ENCODE results near the gene JAZF1. TPM values are rescaled to one million over a fixed set of nuclear protein-coding genes. Genes with fewer than 3 reads are reported as not detected.

The JAZF1 gene
- total and polyA plus RNA-seq, 2 of the 4 experiments (the other 2 are of a cell fraction): 8.4 to 10.5 TPM

GRCh38 chr7:28062197-28062991 lies 118.2 kb downstream of the JAZF1 start (continued):
- TF ChIP-seq SMC3 (IDR thresholded peaks at IDR 0.05; ENCODE audit: low read depth, low read length) (peak; percentile 39), RAD21 (IDR thresholded peaks at IDR 0.05; ENCODE audit: low read length) (peak; percentile 66), FOS (IDR thresholded peaks at IDR 0.05; ENCODE audit: low read depth, low read length) (no peak)

GRCh38 chr7:28061824-28062196 lies 118.8 kb downstream of the JAZF1 start:
- H4K5ac ChIP-seq (ENCODE audit: low read depth, low read length): peak overlapping the region; percentile 39; the same call in 1 of the 2 replicates
- ATAC-seq (ENCODE audit: low read depth): no peak
- no peak overlapping the region for H2AK9ac ChIP-seq (replicated peaks; ENCODE audit: low read depth, low read length, poor library complexity)
- in situ Hi-C loops (cut with MboI; ENCODE audit: low sequenced_read_pairs): no loop called here
- dilution Hi-C loops (cut with HindIII; ENCODE audit: low sequenced_read_pairs, unreplicated experiment): no loop called here
- intact Hi-C loops (cut with micrococcal nuclease): no loop called here
- H3K4me3 ChIP-seq (ENCODE audit: insufficient read depth, low read depth, low read length): no peak overlapping the region
- H3K14ac ChIP-seq (replicated peaks; ENCODE audit: low read depth, low read length): peak overlapping the region; percentile 47
- H3K56ac ChIP-seq (ENCODE audit: extremely low read depth, insufficient read depth, low read length): no peak overlapping the region; the same call in 1 of the 2 replicates
- 0 out of 2 replicates have a peak overlapping the region, but pooled peaks have one; percentile 21 for H3K27ac ChIP-seq (ENCODE audit: insufficient read depth, low read length)
- peaks cover 4% of the 10 kb centered on the region; the same call in 1 of the 2 replicates for H4K20me1 ChIP-seq (ENCODE audit: insufficient read depth, low read length)
- no peak overlapping the region for H2AFZ ChIP-seq (replicated peaks; ENCODE audit: low read length, poor library complexity)
- H3K18ac ChIP-seq (ENCODE audit: low read depth, low read length): no peak overlapping the region; the same call in 1 of the 2 replicates
- no peak overlapping the region; the same call in 2 of the 3 replicates for H2BK15ac ChIP-seq (ENCODE audit: low read depth, low read length)
- H2AK5ac ChIP-seq (ENCODE audit: low read depth, low read length): no peak overlapping the region
- no peaks in the 10 kb centered on the region for H3K27me3 ChIP-seq (ENCODE audit: control insufficient read depth, insufficient read depth, low read length)
- no peaks in the 10 kb centered on the region for H3K9me3 ChIP-seq (ENCODE audit: control insufficient read depth, insufficient read depth, low read length)
- H2BK5ac ChIP-seq (ENCODE audit: low read depth, low read length, poor library complexity, severe bottlenecking): peak overlapping the region; percentile 86
- no TSS peak for BruUV-seq (replicated peaks)
- H3K23ac ChIP-seq (ENCODE audit: low read depth, low read length): peak overlapping the region; percentile 51; the same call in 1 of the 2 replicates
- peak overlapping the region; percentile 80 for H4K91ac ChIP-seq (ENCODE audit: insufficient read depth, low read depth, low read length)
- H4K8ac ChIP-seq (ENCODE audit: low read depth in 2 of 2, low read length in 2 of 2): peak overlapping the region in 1 of 2 experiments; percentile 90; a peak in 3 of 4 replicates
- ChIA-PET CTCF (interaction anchor here (0.5 to 3.9 kb wide), 19 partner anchors 8 to 866 kb away, joined by 3 to 33 read pairs (median 5); no protein-coding TSS in a partner anchor), POLR2A (ENCODE audit: unreplicated experiment) (no interaction called here)
- H2BK120ac ChIP-seq (ENCODE audit: low read depth, low read length): peak overlapping the region; percentile 69
- peaks cover 16% of the 10 kb centered on the region for H3K4me1 ChIP-seq (ENCODE audit: control insufficient read depth, insufficient read depth, low read length)
- H3K36me3 ChIP-seq (ENCODE audit: control insufficient read depth, insufficient read depth, low read length): no peaks in the 10 kb centered on the region
- 60% methylated on average over 2 of the region's 4 CpGs; no CpG with 5 or more reads in 1 of the 2 experiments for WGBS, 2 experiments (ENCODE audit: extremely low coverage in 2 of 2, insufficient read length in 1 of 2)
- peak overlapping the region; percentile 92 for H3K4ac ChIP-seq (ENCODE audit: low read depth, low read length)
- no peak overlapping the region for H3K4me2 ChIP-seq (ENCODE audit: low read depth, low read length)
- peaks cover 6% of the 10 kb centered on the region for H3K9me1 ChIP-seq (ENCODE audit: insufficient read depth, low read length)
- no peak for DNase-seq
- no peak overlapping the region for H3K9ac ChIP-seq (ENCODE audit: low read depth, low read length)
- H2BK20ac ChIP-seq (ENCODE audit: low read depth, low read length): peak overlapping the region; percentile 71
- peaks cover 3 to 43% of the 10 kb centered on the region in 2 experiments for H3K79me1 ChIP-seq (ENCODE audit: low read depth in 1 of 2, low read length in 2 of 2)
- TF ChIP-seq FOS (IDR thresholded peaks at IDR 0.05; ENCODE audit: low read depth, low read length) (no peak), MXI1 (IDR thresholded peaks at IDR 0.05; ENCODE audit: borderline replicate concordance, low read depth, low read length) (no peak), CHD1 (IDR thresholded peaks at IDR 0.05; ENCODE audit: low read depth, low read length) (no peak), NFE2L2 (IDR thresholded peaks at IDR 0.05; ENCODE audit: low read depth, low read length) (no peak), POLR2A (IDR thresholded peaks at IDR 0.05; ENCODE audit: low read depth, low read length) (no peak), BHLHE40 (IDR thresholded peaks at IDR 0.05; ENCODE audit: low read depth, low read length) (no peak), MAFK (IDR thresholded peaks at IDR 0.05; ENCODE audit: low read depth, low read length) (no peak), CTCF (conservative IDR thresholded peaks at IDR 0.05; ENCODE audit: low read depth, low read length) (no peak), SMC3 (IDR thresholded peaks at IDR 0.05; ENCODE audit: low read depth, low read length) (no peak), CEBPB (IDR thresholded peaks at IDR 0.05; ENCODE audit: low read depth, low read length) (no peak), RFX5 (IDR thresholded peaks at IDR 0.05; ENCODE audit: low read depth, low read length) (no peak)
- TF ChIP-seq, protein P1, sequence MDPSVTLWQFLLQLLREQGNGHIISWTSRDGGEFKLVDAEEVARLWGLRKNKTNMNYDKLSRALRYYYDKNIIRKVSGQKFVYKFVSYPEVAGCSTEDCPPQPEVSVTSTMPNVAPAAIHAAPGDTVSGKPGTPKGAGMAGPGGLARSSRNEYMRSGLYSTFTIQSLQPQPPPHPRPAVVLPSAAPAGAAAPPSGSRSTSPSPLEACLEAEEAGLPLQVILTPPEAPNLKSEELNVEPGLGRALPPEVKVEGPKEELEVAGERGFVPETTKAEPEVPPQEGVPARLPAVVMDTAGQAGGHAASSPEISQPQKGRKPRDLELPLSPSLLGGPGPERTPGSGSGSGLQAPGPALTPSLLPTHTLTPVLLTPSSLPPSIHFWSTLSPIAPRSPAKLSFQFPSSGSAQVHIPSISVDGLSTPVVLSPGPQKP (IDR thresholded peaks at IDR 0.05; ENCODE audit: borderline replicate concordance, low read depth, low read length): no peak

All from IMR-90 (cell line).